Astrocyte of the cerebellum (primary cell): ENCODE data around the gene TUBB3.
"Not testable (repeated sequence)": the region's sequence is repeated elsewhere in the genome, so short reads cannot be mapped to it uniquely, and the experiment has no call there.

ENCODE experiments used
- DNase-seq: peaks from one replicate; pipeline ENCODE4 v3.0.0-alpha.2; 2011; ENCODE audit warnings: low read depth
- H3K4me3 ChIP-seq: 2 replicates; pipeline ENCODE4 v1.5.1; 2011; ENCODE audit warnings: mild to moderate bottlenecking, low read depth, low read length, moderate library complexity
- CTCF ChIP-seq: IDR thresholded peaks from 2 replicates; pipeline ENCODE4 v1.5.1; 2012; ENCODE audit warnings: low read length, low read depth, moderate library complexity, mild to moderate bottlenecking; ENCODE audit errors: missing control alignments
- in situ Hi-C: cut with HindIII; loops from 2 replicates; pipeline ENCODE4 v1.10.0; 2017; ENCODE audit warnings: low sequenced_read_pairs

TUBB3 gene

DNA sequence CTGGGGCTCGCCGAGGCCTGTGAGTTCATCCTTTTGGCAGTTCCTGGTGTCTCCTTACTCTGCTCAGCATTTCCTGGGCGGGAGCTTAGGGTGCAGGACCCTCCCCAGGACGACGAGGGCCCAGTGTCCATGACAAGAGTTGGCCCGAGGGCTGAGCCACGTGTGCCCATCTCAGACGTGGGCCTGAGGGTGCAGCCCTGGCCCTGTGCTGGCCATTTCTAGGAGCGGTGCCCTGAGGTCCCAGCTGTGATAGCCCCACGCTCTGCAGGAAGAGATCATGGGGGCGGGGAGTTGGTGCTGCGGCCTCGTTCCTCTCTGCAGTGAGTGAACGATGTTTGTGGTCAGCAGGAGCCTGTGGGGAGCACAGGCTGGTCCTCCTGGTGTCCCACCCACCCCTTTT is 10.5 kb upstream of the TUBB3 start:
- H3K4me3 ChIP-seq, result no peak overlapping the region
- TF ChIP-seq CTCF, result no peak
- DNase-seq, result no peak
- in situ Hi-C loops, result no loop called here

- no peak for DNase-seq
- TF ChIP-seq CTCF, result no peak
- no peak overlapping the region for H3K4me3 ChIP-seq
- in situ Hi-C loops, result no loop called here
Measured at GRCh38 chr16:89913408-89914387, 9.4 kb upstream of the TUBB3 start.

DNA sequence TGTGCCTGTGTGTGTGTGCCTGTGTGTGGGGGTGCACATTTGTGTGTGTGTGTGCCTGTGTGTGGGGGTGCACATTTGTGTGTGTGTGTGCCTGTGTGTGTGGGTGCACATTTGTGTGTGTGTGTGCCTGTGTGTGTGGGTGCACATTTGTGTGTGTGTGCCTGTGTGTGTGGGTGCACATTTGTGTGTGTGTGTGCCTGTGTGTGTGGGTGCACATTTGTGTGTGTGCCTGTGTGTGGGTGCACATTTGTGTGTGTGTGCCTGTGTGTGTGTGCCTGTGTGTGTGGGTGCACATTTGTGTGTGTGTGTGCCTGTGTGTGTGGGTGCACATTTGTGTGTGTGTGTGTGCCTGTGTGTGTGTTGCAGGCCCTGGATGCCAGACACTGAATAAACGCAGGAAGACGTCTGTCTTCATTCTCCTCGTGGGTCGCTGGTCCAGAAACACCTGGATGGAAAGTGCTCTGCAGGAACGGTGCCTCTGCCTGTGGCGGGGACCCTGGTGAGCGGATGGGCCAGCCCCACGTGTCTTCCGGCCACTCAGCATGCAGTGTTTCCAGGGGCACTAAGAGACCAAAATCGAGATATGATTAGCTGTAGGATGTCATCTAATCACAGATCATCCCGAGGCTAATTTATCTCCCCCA is 8.4 kb upstream of the TUBB3 start:
- in situ Hi-C loops, DNase-seq, H3K4me3 ChIP-seq: not testable (repeated sequence)

GRCh38 chr16:89915303-89916232 is 7.6 kb upstream of the TUBB3 start:
- in situ Hi-C loops, result no loop called here
- DNase-seq, result no peak
- TF ChIP-seq CTCF, result no peak
- no peak overlapping the region for H3K4me3 ChIP-seq

DNA sequence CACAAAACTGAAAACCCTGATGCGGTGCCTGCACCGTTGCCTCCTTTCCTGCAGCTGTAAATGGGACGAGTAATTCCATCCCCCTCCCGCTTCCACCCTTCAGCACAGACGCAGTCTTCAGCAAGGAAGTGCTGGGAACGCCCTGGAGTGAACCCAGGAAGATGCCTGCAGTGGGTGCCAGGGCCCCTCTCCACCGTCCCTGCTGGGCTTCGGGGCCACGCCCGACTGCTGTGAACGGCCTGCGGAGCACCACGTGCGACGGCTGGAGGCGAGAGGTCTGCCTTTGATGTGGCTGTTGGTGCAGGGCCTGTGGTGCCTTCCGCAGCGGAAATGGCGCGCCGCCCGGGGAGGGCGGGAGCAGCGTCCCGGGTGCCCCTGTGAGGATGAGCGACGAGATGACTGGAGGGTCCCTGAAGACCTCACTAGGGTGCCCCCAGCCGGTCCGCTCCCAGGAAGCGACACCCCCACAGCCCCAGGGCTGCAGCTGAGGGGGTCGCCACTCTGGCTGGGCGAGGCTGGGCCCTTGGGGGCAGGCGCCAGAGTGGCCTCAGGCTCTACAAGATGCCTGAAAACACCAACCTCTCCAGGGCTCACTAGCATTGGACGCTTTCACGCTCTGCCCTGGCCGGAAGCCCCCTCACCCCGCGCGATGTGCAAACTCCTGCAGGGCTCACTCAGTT is 5.2 kb upstream of the TUBB3 start:
- H3K4me3 ChIP-seq, result peak overlapping the region; percentile 32
- no peak for TF ChIP-seq CTCF
- no peak for DNase-seq
- in situ Hi-C loops, result no loop called here

DNA sequence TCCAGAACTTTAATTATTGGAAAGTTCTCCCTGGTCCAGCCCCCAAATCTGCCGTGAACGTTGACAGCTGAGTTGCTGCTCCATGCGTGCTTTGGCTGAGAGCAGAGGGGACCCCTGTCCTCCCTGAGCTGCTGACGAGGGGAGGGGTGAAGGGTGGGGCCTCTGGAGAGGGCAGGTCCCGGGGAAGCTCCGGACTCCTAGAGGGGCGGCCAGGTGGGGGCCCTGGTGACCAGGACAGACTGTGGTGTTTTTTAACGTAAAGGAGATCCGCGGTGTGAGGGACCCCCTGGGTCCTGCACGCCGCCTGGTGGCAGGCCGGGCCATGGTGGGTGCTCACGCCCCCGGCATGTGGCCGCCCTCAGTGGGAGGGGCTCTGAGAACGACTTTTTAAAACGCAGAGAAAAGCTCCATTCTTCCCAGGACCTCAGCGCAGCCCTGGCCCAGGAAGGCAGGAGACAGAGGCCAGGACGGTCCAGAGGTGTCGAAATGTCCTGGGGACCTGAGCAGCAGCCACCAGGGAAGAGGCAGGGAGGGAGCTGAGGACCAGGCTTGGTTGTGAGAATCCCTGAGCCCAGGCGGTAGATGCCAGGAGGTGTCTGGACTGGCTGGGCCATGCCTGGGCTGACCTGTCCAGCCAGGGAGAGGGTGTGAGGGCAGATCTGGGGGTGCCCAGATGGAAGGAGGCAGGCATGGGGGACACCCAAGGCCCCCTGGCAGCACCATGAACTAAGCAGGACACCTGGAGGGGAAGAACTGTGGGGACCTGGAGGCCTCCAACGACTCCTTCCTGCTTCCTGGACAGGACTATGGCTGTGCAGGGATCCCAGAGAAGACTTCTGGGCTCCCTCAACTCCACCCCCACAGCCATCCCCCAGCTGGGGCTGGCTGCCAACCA is 4.4 kb upstream of the TUBB3 start, which contains the start of gene MC1R:
Gene MC1R, plus strand, starts transcription at position 410 of the 895 bp plus-strand sequence. Its CDS starts 397 bp downstream, at position 807.
- H3K4me3 ChIP-seq, result peak within 1 kb of the TSS; percentile 32
- DNase-seq, result no peak
- peak; percentile 55 for TF ChIP-seq CTCF
- in situ Hi-C loops, result no loop called here
